WERI-Rb-1 (cell line): ENCODE measurements around the gene HCRTR2.

Source experiments
- DNase-seq: peaks from one replicate; pipeline ENCODE4 v3.0.0-alpha.2; 2020
- H3K27ac ChIP-seq: fragments of 250-450 bp; sonication (Bioruptor Pico); 2 replicates; pipeline ENCODE4 v1.5.1; 2020; ENCODE audit warnings: mild to moderate bottlenecking, moderate library complexity
- H3K27me3 ChIP-seq: fragments of 250-450 bp; sonication (Bioruptor Pico); 2 replicates; pipeline ENCODE4 v1.5.1; 2021; ENCODE audit warnings: mild to moderate bottlenecking, low read depth, moderate library complexity; ENCODE audit not compliant: insufficient read depth, severe bottlenecking
- H3K36me3 ChIP-seq: fragments of 250-450 bp; sonication (Bioruptor Pico); 2 replicates; pipeline ENCODE4 v1.5.1; 2020; ENCODE audit warnings: mild to moderate bottlenecking, moderate library complexity
- H3K4me3 ChIP-seq: 2 replicates; pipeline ENCODE4 v1.5.1; 2011; ENCODE audit warnings: low read depth, mild to moderate bottlenecking, control low read depth, low read length
- H3K9me3 ChIP-seq: fragments of 250-450 bp; sonication (Bioruptor Pico); 2 replicates; pipeline ENCODE4 v1.5.1; 2021; ENCODE audit warnings: mild to moderate bottlenecking, moderate library complexity; ENCODE audit not compliant: severe bottlenecking
- CTCF ChIP-seq: IDR thresholded peaks from 2 replicates; pipeline ENCODE4 v1.5.1; 2011; ENCODE audit warnings: low read depth, mild to moderate bottlenecking, control low read depth, inconsistent platforms, low read length

HCRTR2 gene

GRCh38 chr6:55208478-55209458, 34.5 kb downstream of the HCRTR2 start:
- no peak for DNase-seq
- Histone ChIP-seq H3K4me3 (no peak overlapping the region), H3K27ac (no peak overlapping the region), H3K36me3 (no peaks in the 10 kb centered on the region), H3K27me3 (peaks cover 6% of the 10 kb centered on the region), H3K9me3 (no peaks in the 10 kb centered on the region)
- no peak for TF ChIP-seq CTCF

- Histone ChIP-seq H3K36me3 (no peaks in the 10 kb centered on the region), H3K27me3 (no peaks in the 10 kb centered on the region), H3K27ac (no peak overlapping the region), H3K4me3 (no peak overlapping the region), H3K9me3 (no peaks in the 10 kb centered on the region)
- DNase-seq: no peak
- no peak for TF ChIP-seq CTCF
These were observed 36.6 kb downstream of the HCRTR2 start for GRCh38 chr6:55210952-55211351.

GRCh38 chr6:55212156-55212555, 37.8 kb downstream of the HCRTR2 start:
- Histone ChIP-seq H3K9me3 (no peaks in the 10 kb centered on the region), H3K36me3 (no peaks in the 10 kb centered on the region), H3K4me3 (no peak overlapping the region), H3K27ac (no peak overlapping the region), H3K27me3 (no peaks in the 10 kb centered on the region)
- DNase-seq: no peak
- TF ChIP-seq CTCF: no peak

- DNase-seq: no peak
- no peak overlapping the region for H3K4me3 ChIP-seq
- TF ChIP-seq CTCF: no peak
- H3K36me3 ChIP-seq: no peaks in the 10 kb centered on the region
- H3K27ac ChIP-seq: no peak overlapping the region
- no peaks in the 10 kb centered on the region for H3K9me3 ChIP-seq
- peaks cover 3% of the 10 kb centered on the region for H3K27me3 ChIP-seq
These were observed 46.6 kb downstream of the HCRTR2 start for GRCh38 chr6:55220961-55221360.

GRCh38 chr6:55227862-55228261, 53.5 kb downstream of the HCRTR2 start:
- H3K27me3 ChIP-seq: no peaks in the 10 kb centered on the region
- H3K4me3 ChIP-seq: no peak overlapping the region
- H3K36me3 ChIP-seq: no peaks in the 10 kb centered on the region
- no peak overlapping the region for H3K27ac ChIP-seq
- no peak for TF ChIP-seq CTCF
- no peak for DNase-seq
- H3K9me3 ChIP-seq: no peaks in the 10 kb centered on the region

GRCh38 chr6:55239099-55239498, 64.8 kb downstream of the HCRTR2 start:
- no peak for TF ChIP-seq CTCF
- Histone ChIP-seq H3K9me3 (no peaks in the 10 kb centered on the region), H3K36me3 (no peaks in the 10 kb centered on the region), H3K27me3 (no peaks in the 10 kb centered on the region), H3K27ac (no peak overlapping the region), H3K4me3 (no peak overlapping the region)
- no peak for DNase-seq
